Testis (tissue), 3 donors: ENCODE results near the gene DCXR. TPM values are rescaled to one million over a fixed set of nuclear protein-coding genes. Genes with fewer than 3 reads are reported as not detected.

Experiments used
- DNase-seq: peaks from one replicate; pipeline ENCODE4 v3.0.0-alpha.2; 2019
- H3K27ac ChIP-seq, 2 donors: fragments of 200-600 bp; sonication (generic); one replicate each; pipeline ENCODE4 v1.5.1; 2019
- H3K27me3 ChIP-seq: fragments of 200-600 bp; sonication (generic); one replicate; pipeline ENCODE4 v1.5.1; 2019
- H3K36me3 ChIP-seq: fragments of 200-600 bp; sonication (generic); one replicate; pipeline ENCODE4 v1.5.1; 2017; ENCODE audit warnings: low read depth; ENCODE audit errors: missing control alignments
- H3K4me1 ChIP-seq: fragments of 200-600 bp; sonication (generic); one replicate; pipeline ENCODE4 v1.5.1; 2019
- H3K4me3 ChIP-seq, 2 donors: fragments of 200-600 bp; sonication (generic); one replicate each; pipeline ENCODE4 v1.5.1; 2017 to 2019
- H3K9me3 ChIP-seq: fragments of 200-600 bp; sonication (generic); one replicate; pipeline ENCODE4 v1.5.1; 2017
- CTCF ChIP-seq, 3 experiments: fragments of 450-650 bp in 2 of 3; fragments of 200-600 bp in 1 of 3; sonication (generic) in 1 of 3; IDR thresholded peaks; one replicate each; pipeline ENCODE4 v1.5.1; 2016 to 2019; ENCODE audit warnings: antibody characterized with exemption in 3 of 3, mild to moderate bottlenecking in 2 of 3, moderate library complexity in 1 of 3
- POLR2A ChIP-seq: fragments of 450-650 bp; IDR thresholded peaks from one replicate; pipeline ENCODE4 v1.6.1; 2017; ENCODE audit warnings: antibody characterized with exemption, mild to moderate bottlenecking, moderate library complexity
- WGBS, 2 donors: methylation state at CpG; one replicate each; pipeline ENCODE4 v1.1.5; 2018; 5-methylcytosine and 5-hydroxymethylcytosine counted together
- intact Hi-C: fragments of 100-400 bp; cut with DNase I; formaldehyde crosslinking; loops from one replicate; pipeline ENCODE4 v1.15.1; 2023; ENCODE audit warnings: low total_unique reads
- polyA plus RNA-seq: library from polyadenylated mRNA; stranded (reverse); fragments of 350-450 nt; fragmentation: Illumina TruSeq; extraction: RNeasy Lipid Tissue Mini Kit (QIAGEN cat#74804); gene quantifications from one replicate; pipeline ENCODE4 v1.2.3, GENCODE V29; 2014; ENCODE audit warnings: low read depth, low replicate concordance; ENCODE audit not compliant: insufficient read depth
- total RNA-seq, 2 donors: library from RNA; depleted of rRNA; stranded (reverse); fragments of >200 nt; gene quantifications; one replicate each; pipeline ENCODE4 v1.2.3, GENCODE V29; 2016

DCXR gene
- total and polyA plus RNA-seq, 3 donors from 2014 or later, result 109 to 188 (median 134) TPM

GRCh38 chr17:82046903-82047302 is 9.4 kb upstream of the DCXR start:
- WGBS, 2 donors, result 93% methylated on average over 15 to 21 of the region's 21 CpGs
- intact Hi-C loops, result no loop called here
- no peak for DNase-seq

DNA sequence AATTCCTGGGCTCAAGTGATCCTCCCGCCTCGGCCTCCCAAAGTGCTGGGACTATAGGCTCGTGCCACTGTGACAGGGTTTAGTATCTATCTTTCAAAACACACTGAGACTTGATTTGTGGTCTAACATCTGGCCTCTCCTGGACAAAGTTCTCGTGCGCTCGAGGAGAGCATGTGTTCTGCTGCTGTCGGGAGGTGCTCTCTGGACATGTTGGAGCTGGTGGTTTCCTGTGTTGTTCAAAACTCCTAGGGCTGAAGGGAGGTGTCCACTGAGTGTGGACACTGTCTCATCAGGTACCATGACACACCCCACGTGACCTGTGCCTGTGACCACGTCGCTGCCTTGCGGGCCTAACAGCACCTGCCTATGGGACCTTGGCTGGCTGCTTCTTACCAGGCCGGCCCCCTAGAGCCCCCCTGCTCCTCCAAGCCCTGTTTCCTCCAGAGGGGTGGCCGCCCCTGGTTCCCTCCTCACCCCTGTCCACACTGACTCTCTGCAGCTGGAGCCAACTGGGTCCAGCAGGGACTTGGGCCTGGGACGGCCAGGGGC is 8.5 kb upstream of the DCXR start:
- Histone ChIP-seq H3K4me1 (no peaks in the 10 kb centered on the region), H3K36me3 (no peaks in the 10 kb centered on the region), H3K4me3 (no peak overlapping the region), H3K27me3 (no peaks in the 10 kb centered on the region), H3K9me3 (no peaks in the 10 kb centered on the region), H3K27ac (no peak overlapping the region)
- no peak for TF ChIP-seq POLR2A
- TF ChIP-seq CTCF (IDR thresholded peaks at IDR 0.05), result no peak
- 85 to 87% methylated on average over 4 to 14 of the region's 14 CpGs for WGBS, 2 donors
- intact Hi-C loops, result no loop called here
- no peak for DNase-seq

More at GRCh38 chr17:82046903-82047302, 9.4 kb upstream of the DCXR start:
- Histone ChIP-seq H3K27me3 (no peaks in the 10 kb centered on the region), H3K27ac (no peak overlapping the region), H3K36me3 (no peaks in the 10 kb centered on the region), H3K4me1 (no peaks in the 10 kb centered on the region), H3K4me3 (no peak overlapping the region), H3K9me3 (no peaks in the 10 kb centered on the region)
- no peak for TF ChIP-seq CTCF (IDR thresholded peaks at IDR 0.05)
- TF ChIP-seq POLR2A, result no peak

GRCh38 chr17:82043507-82043906 is 6.0 kb upstream of the DCXR start:
- Histone ChIP-seq H3K4me3 (no peak overlapping the region), H3K9me3 (no peaks in the 10 kb centered on the region), H3K27me3 (no peaks in the 10 kb centered on the region), H3K36me3 (no peaks in the 10 kb centered on the region), H3K27ac (no peak overlapping the region), H3K4me1 (peaks cover 11% of the 10 kb centered on the region)
- intact Hi-C loops, result no loop called here
- 67 to 88% methylated on average over 9 to 16 of the region's 16 CpGs for WGBS, 2 donors
- no peak for DNase-seq
- no peak for TF ChIP-seq POLR2A
- TF ChIP-seq CTCF (IDR thresholded peaks at IDR 0.05), result no peak

DNA sequence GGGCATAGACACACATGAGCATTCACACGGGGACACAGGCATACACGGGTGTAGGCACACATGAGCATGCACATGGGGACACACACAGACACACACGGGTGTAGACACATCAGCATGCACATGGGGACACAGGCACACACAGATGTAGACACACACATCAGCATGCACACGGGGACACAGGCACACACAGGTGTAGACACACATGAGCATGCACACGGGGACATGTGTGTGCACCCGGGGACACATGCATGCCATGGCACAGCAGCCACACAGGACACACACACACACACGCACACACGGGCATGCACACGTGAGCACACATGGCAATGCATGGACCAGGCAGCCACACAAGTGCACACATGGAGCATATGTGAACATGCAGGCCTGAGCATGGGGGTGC is 5.2 kb upstream of the DCXR start:
- H3K27ac ChIP-seq, result no peak overlapping the region
- H3K4me1 ChIP-seq, result peaks cover 19% of the 10 kb centered on the region
- intact Hi-C loops, result no loop called here
- WGBS, 2 donors, result 80 to 88% methylated on average over 6 to 9 of the region's 9 CpGs
- H3K9me3 ChIP-seq, result no peaks in the 10 kb centered on the region
- TF ChIP-seq CTCF (IDR thresholded peaks at IDR 0.05) (no peak), POLR2A (no peak)
- H3K27me3 ChIP-seq, result no peaks in the 10 kb centered on the region
- no peak overlapping the region for H3K4me3 ChIP-seq
- H3K36me3 ChIP-seq, result no peaks in the 10 kb centered on the region
- no peak for DNase-seq

DNA sequence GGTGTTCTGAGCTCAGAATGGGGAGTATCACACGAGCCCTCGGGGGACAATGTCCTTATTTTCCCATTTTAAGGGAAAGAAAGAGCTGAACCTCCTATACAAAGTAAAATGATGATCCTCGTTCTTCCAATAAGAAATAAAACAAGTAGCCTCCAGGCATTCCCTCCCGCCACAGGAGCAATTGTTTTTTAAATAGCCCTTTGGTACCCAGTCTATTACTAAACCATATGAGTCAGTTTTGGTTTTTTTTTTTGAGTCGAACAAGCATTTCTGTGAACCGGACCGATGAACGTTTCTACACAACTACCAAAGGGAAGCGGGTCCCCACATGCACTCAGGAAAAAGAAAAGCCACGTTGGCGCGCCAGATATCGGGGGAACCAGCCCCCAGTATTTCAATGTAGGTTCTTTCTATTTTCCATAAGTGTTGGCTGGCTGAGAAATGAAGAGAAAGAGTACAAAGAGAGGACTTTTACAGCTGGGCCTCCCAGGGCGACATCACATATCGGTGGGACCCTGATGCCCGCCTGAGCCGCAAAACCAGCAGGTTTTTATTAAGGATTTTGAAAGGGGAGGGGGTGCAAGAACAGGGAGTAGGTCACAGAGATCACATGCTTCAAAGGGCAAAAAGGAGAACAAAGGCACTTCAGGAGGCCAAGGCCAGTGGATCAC is 3.8 kb upstream of the DCXR start:
- intact Hi-C loops, result no loop called here
- DNase-seq, result no peak
- TF ChIP-seq CTCF (IDR thresholded peaks at IDR 0.05) (no peak), POLR2A (no peak)
- H3K9me3 ChIP-seq, result no peaks in the 10 kb centered on the region
- H3K27me3 ChIP-seq, result no peaks in the 10 kb centered on the region
- no peaks in the 10 kb centered on the region for H3K36me3 ChIP-seq
- 89 to 93% methylated on average over 17 of the region's 17 CpGs for WGBS, 2 donors
- H3K4me1 ChIP-seq, result peaks cover 26% of the 10 kb centered on the region
- H3K4me3 ChIP-seq, result no peak overlapping the region
- no peak overlapping the region for H3K27ac ChIP-seq
